Activated CD4-positive, alpha-beta T cell treated with anti-CD3 and anti-CD28 coated beads, Interleukin-2, Interleukin-4, amounts not matched to agents 100 ng/mL and 50 ng/mL, durations not matched to agents 16 hours and 8 hours (primary cell): Measurements from ENCODE around the gene ZFHX3.

Experiments
- DNase-seq: peaks from one replicate; pipeline ENCODE4 v3.0.0-alpha.2; 2020; ENCODE audit warnings: low spot score

The ZFHX3 gene

DNA sequence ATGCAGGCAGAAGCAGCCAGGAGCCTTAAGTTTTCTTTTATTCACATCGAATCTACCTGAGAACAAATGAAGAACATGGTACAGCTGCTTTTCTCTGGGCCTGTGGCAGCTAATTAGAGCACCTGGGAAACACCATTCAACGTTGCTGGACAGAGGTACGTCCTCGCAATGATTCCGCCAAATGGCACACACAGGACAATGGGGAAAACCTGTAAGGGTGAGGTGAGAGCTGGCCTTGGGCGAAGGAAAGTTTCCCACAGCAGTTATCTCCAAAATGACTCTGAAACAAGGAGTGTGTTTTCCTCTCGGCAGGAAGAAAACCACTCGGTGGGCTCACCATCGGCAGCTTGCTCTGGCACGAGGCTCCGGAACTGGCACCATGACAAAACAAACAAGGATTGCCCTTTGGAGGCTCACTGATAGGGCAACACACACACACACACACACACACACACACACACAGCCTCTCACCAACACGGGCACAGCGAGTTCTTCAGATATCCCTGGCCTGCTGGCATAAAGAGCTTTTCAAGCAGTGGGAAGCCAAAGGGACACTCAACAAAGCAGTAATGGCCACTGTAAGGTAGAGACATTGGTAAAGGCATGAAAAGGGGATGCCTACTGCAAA lies 73.7 kb downstream of the ZFHX3 start:
- no peak for DNase-seq

DNA sequence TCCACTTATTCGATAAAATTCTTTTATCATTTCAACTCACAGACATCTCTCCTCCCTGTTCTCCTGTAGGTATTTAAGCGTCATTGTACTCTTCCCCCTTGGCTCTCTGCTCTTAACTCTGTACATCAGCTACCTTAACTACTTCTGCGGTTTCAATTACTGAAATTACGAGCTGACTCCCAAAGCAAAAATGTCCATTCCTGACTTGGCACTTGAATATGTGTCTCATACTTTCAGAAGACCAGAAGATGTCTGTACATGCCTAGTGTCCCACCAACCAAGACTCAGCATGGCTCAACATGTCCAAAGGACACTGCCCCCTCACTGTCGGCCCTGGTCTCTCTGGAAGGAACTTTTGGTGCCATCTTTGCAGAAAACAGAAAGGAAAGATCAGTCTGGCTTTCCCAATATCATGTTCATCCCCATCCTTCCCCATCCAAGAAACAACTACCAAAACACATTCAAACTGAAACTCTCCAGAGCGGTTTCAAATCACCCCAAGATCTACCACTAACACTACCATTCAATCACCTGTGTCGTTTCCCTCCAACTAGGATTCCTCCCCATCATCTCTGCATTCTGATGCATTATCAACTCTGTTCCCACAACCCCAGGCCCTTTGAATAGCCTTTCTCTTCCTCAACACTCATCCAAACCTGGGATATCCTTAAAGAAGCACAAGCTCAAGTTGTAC lies 74.9 kb downstream of the ZFHX3 start:
- DNase-seq: no peak

DNA sequence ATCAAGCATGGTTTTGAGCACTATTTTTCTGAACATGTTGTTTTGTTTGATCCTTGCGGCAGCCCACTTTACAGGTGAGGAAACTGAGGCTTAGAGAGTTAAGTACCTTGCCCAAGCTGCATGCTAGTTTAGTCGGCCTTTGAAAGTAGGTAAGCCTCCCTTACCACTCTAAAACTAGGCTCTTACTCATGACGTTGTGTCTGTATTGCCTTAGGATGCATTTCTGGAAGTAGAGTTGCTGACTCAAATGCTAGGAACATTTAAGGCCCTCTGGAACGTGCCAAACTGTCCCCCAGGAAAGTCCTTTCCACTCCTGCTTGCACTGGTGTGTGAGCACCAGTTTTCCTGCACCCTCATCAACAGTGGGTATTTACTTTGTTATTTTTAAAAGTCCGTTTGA lies 76.6 kb downstream of the ZFHX3 start:
- no peak for DNase-seq

DNA sequence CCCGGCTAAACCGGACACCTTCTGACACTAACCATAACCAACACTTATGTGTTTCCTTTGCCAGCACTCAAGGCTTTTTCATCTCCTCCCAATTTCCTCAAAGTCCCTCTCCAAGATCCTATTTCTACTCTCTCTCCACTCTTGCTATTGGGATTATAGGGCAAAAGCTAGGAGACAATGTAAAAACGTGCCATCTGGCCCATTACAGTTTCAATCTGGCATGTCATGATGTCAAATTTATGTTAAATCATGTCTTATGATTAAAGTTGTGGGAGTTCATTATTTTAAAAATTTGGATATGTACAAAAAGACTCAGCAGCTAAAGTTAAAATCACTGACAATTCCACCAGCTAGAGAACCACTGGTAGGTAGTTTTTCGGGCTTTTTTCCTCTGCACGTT lies 77.3 kb downstream of the ZFHX3 start:
- no peak for DNase-seq

DNA sequence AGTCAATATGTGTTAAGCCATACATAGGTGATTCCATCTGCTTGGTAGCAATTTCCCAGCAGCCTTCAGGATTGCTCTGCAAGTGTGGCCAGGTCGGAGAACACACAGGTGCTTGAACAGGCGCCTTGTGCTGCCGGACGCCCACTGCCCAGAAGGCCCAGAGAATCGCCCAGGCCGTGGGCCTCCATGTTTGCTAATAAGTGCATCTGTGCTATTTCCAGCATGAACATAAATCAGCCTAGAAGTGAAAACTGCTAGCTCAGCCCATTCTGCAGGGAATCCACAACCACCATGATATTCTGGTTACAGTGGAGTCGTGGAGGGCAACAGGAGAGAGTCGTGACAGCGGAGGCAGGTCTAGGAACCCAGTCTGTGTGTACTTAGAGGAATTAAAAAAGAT lies 78.1 kb downstream of the ZFHX3 start:
- DNase-seq: no peak

DNA sequence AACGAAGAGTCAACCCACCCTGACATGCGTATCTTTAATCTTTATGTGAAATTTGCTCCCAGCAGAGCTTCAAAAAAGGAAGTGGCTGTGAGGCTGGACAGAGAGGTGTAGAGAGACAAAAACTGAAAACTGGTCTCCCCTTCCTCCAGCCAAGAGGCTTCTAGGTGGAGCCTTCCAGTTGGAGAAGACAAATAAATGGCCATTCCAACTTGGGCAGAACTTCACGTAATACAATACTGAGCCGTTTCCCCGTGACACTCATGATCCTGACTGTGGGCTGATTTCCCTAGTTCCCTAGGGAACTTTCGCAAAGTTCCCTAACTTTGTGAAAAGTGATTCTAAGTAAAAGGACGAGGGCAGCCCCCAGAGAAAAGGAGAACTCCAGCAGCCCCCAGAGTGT lies 78.8 kb downstream of the ZFHX3 start:
- DNase-seq: no peak

DNA sequence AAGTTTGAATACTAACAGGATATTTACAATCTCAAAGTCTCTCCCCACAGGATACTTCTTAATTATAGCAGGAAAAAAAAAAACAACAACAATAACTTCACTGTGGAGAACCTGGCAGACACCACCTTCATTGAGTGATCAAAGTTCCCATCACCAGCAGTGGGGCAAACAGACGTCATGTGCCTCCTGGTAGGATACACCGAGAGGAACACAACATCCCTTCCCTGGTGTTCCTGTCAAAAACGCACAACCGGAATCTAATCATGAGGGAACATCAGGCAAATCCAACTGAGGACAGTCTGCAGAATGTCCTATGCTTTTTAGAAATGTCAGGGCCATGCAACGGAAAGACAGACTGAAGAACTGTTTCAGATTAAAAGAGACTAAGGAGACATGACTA lies 80.0 kb downstream of the ZFHX3 start:
- no peak for DNase-seq

DNA sequence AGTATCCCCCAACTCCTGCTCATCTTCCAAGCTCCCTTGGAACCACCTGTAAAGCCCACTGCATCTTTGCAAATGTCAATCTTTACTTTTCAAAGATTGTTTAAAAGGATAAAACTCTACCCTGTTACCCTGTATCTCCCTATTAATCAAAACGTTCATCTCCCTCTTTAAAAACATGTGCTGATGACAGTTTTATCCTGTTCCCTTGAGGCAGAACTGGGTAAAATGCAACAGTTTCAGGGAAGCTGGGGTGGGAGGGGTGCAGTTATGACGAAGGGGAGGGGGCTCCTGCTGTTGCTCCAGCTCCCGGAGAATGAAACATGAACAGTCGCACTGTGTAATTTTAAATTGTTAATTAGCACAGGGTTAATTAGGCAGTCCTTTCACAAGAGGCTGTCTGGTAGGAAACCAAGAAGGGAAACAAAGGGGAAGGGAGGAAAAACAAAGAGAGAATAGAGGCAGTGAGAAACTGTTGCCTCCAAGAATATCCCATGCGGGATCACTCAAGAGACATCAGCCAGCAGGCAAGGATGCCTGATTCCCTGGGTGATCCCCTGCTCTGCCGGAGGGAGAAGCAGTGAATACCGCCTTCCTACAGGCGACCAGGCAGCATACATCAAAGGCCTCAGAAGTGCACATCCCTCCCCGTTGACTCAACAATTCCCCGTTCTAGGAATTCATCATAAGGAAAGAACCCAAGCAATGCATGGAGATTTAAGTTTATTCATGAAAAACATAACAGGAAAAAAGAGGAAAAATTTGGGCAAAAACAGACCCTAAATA lies 84.2 kb downstream of the ZFHX3 start:
- no peak for DNase-seq

DNA sequence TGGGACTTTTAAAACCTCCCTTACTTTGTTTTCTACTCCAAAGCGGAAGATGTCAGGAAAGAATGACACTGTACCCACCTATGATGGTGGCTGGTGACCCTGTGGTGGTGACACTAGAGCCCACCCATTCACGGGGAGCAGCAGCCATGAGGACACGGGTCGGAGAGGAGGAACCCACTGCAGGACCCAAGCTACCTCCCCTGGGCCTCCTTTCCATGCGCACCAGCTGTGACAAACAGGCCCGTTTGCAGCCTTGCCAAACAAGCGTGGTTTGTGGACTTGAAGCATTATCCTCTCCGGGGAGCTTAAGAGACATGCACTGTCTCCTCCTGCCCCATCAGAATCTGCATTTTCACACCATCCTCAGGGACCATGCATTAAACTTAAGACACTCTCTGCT lies 85.6 kb downstream of the ZFHX3 start:
- DNase-seq: no peak

DNA sequence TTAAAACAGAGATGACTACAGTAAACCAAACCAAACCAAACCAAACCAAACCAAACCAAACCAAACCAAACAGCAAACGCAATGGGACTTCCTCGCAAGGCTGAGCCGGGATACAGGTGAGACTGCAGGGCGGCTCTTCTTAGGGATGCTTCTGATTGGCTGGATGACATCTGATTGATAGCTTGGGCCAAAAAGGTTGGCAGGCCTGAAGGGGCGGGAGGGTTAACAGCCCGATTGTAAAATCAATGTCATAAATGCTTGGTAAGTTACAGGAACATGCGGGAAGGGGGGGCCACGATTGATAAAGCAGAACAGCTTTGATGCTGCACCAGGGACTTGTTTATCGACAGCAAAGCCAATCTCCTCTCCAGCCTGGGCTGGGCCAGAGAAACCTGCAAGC lies 86.1 kb downstream of the ZFHX3 start:
- no peak for DNase-seq

DNA sequence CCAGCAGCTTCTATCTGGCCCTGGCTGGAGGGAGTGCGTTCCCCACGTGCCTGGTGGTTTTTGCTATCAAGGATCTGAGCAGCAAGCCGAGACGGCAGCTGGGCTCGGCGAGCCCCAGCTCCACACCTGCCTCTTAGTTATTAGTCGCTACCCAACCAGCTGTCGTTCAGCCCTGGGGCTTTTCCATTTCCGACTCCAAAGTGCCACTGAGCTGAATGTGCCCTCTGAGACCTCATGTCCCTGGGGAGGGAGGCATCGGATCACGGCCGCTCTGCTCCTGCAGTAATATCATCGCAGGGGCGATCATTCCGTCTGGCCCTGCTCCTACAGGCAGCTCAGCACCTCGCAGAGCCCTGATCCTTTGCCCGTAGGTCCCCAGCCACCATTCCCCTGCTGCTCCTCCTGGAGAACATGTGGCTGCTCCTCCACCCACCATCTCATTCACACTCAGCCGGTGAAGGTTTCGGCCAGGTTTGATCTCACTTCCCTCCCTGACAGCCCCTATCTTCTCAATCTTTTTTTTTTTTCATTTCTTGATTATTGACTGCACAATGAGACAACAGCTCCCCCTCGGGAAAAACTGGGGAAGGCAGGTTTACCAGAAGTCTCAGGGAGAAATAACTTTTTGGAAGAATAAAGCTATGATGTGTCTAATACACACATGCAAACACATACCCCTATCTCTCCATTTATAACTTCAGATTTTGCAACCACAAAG lies 86.7 kb downstream of the ZFHX3 start:
- no peak for DNase-seq

DNA sequence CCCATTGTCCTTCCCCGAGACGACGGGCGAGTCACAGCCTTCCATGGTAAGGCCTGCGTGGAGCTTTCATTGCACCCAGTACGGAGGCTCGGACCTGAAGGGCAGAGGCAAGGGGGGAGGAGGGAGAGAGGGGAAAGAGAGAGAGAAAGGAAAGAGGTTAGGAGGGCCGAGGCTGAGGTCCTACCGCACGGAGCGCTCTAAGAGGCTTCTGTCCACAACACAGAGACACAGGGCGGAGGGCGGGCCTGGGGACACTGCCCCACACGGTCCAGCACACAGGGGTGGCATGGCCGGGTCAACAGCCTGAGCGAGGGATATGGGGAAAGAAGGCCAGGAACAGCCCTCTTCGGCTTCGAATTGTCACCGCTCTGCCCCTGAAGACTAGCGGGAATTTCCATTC lies 87.8 kb downstream of the ZFHX3 start:
- no peak for DNase-seq

DNA sequence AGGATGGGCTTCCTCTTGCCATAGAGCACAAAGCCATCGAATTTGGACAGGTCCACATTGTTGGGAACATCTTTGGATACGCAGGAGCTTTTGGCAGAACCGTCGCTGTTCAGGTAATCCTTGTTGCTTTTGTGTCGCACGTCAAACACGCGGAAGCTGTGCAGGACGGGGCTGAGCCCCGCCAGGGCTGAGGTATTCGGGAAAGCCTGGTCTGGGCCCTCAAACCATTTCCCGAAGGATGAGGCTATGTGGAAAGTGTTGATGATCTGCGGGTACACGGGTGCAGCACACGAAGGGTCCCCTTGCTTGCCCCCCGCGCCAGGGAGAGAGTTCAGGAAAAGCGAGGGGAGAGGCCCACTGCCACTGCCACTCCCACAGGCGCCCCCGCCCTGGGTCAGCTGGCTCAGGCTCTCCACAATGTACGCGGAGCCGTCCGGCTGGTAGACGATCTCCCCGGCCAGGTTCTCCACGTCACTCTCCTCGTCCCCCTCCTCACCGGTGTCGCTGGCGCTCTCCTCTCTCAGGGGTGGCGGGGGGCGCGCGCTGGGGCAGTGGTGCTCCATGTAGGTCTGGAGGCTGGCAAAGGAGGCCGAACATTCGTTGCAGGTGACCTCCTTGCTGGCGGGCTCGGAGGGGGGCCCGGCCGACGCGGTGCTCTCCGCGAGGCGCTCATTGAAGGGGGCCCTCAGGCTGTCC lies 88.5 kb downstream of the ZFHX3 start:
- no peak for DNase-seq

DNA sequence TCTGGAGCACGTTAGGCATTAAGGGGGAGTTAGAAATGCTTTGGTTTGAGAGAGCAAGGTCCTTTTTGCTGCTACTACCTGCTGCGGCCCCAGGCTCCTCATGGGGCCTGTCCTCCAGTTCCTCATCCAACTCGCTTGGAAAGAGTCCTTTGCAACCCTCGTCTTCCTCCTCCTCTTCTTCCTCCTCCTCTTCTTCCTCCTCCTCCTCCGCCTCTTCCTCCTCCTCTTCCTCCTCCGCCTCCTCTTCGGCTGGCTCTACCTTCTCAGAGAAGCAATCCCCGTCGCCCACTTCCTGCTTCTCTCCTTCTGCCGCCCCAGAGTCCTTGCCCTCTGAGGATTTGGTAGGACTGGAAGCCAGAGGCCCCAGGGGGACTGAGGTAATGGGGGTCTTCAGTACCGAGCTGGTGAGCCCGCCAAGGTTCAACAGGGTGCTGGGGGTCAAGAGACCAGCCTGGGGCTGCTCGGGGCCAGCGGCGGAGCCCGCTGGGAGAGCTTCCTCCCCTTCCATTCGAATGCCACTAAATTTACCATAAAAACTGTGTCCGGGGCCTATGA lies 89.3 kb downstream of the ZFHX3 start:
- DNase-seq: no peak

DNA sequence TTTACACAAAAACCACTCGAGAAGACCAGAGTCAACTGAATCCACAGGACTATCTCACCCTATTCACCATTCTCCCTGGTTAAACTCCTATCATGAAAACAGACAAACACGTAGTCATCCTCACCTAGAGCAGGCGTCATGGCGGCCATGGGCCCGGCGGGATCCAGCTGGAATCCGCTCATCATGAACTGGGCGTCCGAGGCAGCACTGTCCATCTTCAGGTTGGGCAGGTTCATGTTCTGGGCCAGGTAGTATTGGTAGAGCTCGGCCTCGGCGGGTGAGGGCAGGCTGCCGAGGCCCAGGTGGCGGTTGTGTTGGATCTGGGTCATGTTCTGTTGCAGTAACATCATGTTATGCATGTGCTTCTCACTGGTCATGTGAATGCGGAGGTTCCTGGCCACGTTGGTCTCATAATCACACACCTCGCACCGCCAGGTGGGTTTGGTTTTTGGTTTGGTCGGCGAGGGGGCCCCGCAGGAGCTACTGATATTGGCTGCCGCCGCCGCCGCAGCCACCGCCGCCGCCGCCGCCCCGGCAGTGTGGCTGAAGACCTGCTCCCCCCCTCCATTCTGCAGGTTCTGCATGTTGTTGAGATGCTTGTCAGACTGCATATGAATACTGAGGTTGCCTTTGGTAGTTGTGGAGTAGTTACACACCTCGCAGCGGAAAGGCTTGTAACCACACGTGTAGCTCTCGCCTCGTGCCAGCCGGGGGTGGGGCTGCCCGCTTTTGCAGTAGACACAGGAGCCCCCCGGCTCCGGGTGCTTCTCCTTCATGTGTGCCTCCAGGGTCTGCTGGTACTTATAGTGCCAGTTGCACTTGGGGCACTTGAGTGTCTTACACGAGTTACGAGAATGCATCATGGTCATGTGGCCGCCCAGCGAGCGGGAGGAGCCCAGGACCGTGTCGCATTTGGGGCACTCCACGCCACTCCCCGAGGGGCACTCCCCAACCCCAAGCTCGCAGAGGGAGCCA lies 90.3 kb downstream of the ZFHX3 start:
- DNase-seq: no peak

DNA sequence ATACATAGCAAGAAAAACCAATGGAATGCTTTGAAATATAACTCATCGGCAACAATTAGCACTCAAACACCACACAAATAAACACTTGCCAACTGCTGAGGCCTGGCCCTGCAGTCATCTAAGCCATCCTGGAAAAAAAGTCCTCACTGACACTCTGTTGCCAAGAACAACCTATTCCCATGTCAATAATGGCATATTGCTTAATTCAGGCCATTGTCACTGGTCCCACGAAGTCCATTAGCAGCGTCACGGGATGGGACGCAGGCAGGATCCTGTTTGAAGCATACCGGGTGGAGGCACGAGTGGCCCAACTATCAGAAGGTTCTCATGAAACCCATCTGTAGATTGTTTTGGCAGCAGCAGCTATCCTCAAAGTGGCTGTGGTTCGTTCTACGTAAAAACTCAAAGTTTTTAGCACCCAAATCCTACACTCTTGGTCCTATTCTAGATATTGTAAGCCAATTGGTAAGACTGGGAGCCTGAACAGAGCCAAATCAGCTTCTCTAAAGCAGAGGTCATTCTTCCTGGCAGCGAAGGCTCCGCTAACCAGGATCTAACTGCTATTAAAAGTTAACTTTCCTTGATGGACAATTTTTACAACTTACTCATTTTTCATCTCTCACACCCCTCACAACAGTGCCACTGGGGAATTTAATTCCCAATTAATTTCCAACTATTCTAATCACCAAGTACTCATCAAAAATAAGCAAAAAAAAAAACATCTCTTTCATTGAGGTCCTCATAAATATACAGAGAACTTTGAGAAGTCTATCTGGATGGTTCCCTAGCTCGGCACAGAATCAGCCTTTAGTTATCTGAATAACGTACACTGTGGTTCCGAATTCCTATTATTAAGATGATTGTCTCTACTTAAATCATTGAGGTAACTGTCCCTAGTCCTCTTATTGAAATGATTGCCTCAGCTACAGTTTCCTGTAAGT lies 91.5 kb downstream of the ZFHX3 start:
- no peak for DNase-seq

DNA sequence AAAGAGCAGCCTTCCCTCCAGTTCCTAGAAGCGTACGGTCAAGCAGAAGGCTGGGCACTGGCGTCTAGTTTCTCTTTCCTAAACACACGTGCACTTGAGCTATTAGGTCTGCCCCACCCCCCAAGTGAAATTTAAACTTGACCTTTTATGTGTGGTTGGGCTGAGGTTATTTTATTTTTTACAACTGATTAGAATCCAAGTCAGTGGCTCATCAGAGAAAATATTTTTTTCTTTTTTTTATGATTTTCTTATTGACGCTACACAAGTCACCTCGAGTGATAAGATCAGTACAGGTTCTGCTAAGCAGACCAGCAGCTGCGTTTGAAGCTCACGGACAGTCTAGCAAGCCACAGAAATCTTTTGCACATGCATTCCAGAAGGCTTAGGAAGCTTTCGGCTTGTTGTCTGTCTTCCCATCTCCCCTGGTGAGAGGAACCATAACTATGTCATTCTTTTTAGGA lies 95.1 kb downstream of the ZFHX3 start:
- DNase-seq: no peak

DNA sequence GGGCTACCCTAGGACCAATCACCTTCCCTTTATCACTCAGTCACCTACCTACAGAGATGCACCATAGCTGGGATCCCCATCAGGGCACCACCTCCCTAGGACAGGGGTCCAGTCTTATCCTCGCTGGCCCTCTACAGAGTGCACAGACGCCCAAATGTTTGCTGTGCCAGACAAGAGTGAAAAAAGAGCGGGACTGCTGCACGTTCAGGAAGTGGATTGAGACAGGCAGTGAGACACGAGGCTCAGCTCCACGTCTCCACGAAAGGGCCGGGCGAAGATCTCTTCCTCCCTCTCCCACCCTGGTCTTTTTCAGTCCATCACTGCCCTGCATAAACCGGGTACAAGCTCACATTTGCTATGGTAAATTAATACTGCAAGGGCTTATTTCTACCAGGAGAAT lies 95.5 kb downstream of the ZFHX3 start:
- DNase-seq: no peak

DNA sequence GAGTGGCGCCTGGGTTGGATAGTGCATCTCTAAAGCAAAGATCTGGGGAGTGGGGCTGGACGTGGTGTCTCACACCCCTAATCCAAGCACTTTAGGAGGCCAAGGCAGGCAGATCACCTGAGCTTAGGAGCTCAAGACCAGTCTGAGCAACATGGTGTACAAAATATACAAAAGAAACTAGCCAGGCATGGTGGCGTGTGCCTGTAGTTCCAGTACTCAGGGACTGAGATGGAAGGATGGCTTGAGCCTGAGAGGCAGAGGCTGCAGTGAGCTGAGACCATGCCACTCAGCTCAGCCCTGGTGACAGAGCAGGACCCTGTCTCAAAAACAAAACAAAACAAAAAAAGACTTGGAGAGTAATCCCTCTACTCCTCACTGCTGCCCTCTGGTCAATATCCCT lies 96.0 kb downstream of the ZFHX3 start:
- DNase-seq: no peak
